GM23338 (cell line): Measurements from ENCODE around the gene VMAC. TPM values are rescaled to one million over a fixed set of nuclear protein-coding genes. Genes with fewer than 3 reads are reported as not detected.

Experiments
- ATAC-seq: fragments of 200-7000 bp; cut with Tn5 transposase; 3 replicates; pipeline ENCODE4 v1.9.1; 2020
- DNase-seq: peaks from one replicate; pipeline ENCODE4 v3.0.0-alpha.2; 2015; ENCODE audit warnings: low spot score
- H2AFZ ChIP-seq: fragments of 200-600 bp; sonication (generic); 2 replicates; pipeline ENCODE4 v1.8.0; 2016; ENCODE audit warnings: antibody characterized with exemption, mild to moderate bottlenecking, moderate library complexity
- H3F3A ChIP-seq: fragments of 200-600 bp; sonication (generic); replicated peaks from 2 replicates; pipeline ENCODE4 v1.8.0; 2017; ENCODE audit warnings: antibody characterized with exemption, mixed run types, low read depth
- H3K27ac ChIP-seq: fragments of 200-600 bp; sonication (generic); 2 replicates; pipeline ENCODE4 v1.6.1; 2016; ENCODE audit warnings: low read depth
- H3K27me3 ChIP-seq: fragments of 200-600 bp; sonication (generic); 2 replicates; pipeline ENCODE4 v1.8.0; 2016; ENCODE audit warnings: mild to moderate bottlenecking, mixed run types, moderate library complexity; ENCODE audit not compliant: insufficient read depth
- H3K36me3 ChIP-seq: fragments of 200-600 bp; sonication (generic); 2 replicates; pipeline ENCODE4 v1.8.0; 2016; ENCODE audit warnings: mild to moderate bottlenecking; ENCODE audit not compliant: insufficient read depth
- H3K4me1 ChIP-seq: fragments of 200-600 bp; sonication (generic); 2 replicates; pipeline ENCODE4 v1.8.0; 2016; ENCODE audit warnings: mild to moderate bottlenecking, moderate library complexity; ENCODE audit not compliant: insufficient read depth
- H3K4me2 ChIP-seq: fragments of 200-600 bp; sonication (generic); 2 replicates; pipeline ENCODE4 v1.7.1; 2017; ENCODE audit warnings: mixed run types
- H3K4me3 ChIP-seq: fragments of 200-600 bp; sonication (generic); 2 replicates; pipeline ENCODE4 v1.6.1; 2016; ENCODE audit warnings: mixed run types
- H3K79me2 ChIP-seq: fragments of 200-600 bp; sonication (generic); replicated peaks from 2 replicates; pipeline ENCODE4 v1.8.0; 2017; ENCODE audit warnings: mild to moderate bottlenecking; ENCODE audit not compliant: insufficient read depth
- H3K9me2 ChIP-seq: fragments of 200-600 bp; sonication (generic); 2 replicates; pipeline ENCODE4 v1.8.0; 2017; ENCODE audit not compliant: insufficient read depth
- H4K20me1 ChIP-seq: fragments of 200-600 bp; sonication (generic); replicated peaks from 2 replicates; pipeline ENCODE4 v1.8.0; 2017; ENCODE audit warnings: mild to moderate bottlenecking; ENCODE audit not compliant: insufficient read depth
- H3K27ac Mint-ChIP-seq: 2 replicates; pipeline ENCODE4 v1.8.0; 2020; ENCODE audit warnings: inconsistent platforms, mild to moderate bottlenecking, moderate library complexity, mixed read lengths
- H3K27me3 Mint-ChIP-seq: 3 replicates; pipeline ENCODE4 v1.8.0; 2022; ENCODE audit warnings: low read depth, mild to moderate bottlenecking, moderate library complexity, mixed read lengths, inconsistent platforms; ENCODE audit not compliant: insufficient read depth, poor library complexity
- H3K36me3 Mint-ChIP-seq: 3 replicates; pipeline ENCODE4 v1.8.0; 2021; ENCODE audit warnings: low read depth, mild to moderate bottlenecking, inconsistent platforms, moderate library complexity, mixed read lengths
- H3K4me1 Mint-ChIP-seq: 3 replicates; pipeline ENCODE4 v1.8.0; 2020; ENCODE audit warnings: mild to moderate bottlenecking, inconsistent platforms, mixed read lengths
- H3K4me3 Mint-ChIP-seq: 3 replicates; pipeline ENCODE4 v1.8.0; 2021; ENCODE audit warnings: moderate library complexity, mild to moderate bottlenecking, inconsistent platforms, mixed read lengths
- H3K9me3 Mint-ChIP-seq: 3 replicates; pipeline ENCODE4 v1.8.0; 2020; ENCODE audit warnings: moderate library complexity, mild to moderate bottlenecking, inconsistent platforms, mixed read lengths
- CREB1 ChIP-seq: fragments of 250-450 bp; sonication (Bioruptor Pico); IDR thresholded peaks from 2 replicates; pipeline ENCODE4 v1.5.0; 2020; ENCODE audit warnings: low read depth, mild to moderate bottlenecking, moderate library complexity
- CTCF ChIP-seq, 2 experiments: fragments of 200-600 bp in 1 of 2; sonication (generic) in 1 of 2; conservative IDR thresholded peaks; 2 replicates each; pipeline versions ENCODE4 v1.5.1 to v1.6.1; 2016 to 2017; ENCODE audit warnings: antibody characterized with exemption in 2 of 2, low read depth in 2 of 2, mild to moderate bottlenecking in 2 of 2, moderate library complexity in 1 of 2
- ETS1 ChIP-seq: IDR thresholded peaks from 2 replicates; pipeline ENCODE4 v1.6.1; 2016; ENCODE audit warnings: antibody characterized with exemption
- EZH2 ChIP-seq: fragments of 200-600 bp; sonication (generic); IDR thresholded peaks from one replicate; pipeline ENCODE4 v1.8.0; 2017; ENCODE audit warnings: antibody characterized with exemption, mild to moderate bottlenecking, low read depth; ENCODE audit not compliant: unreplicated experiment
- EZH2phosphoT487 ChIP-seq: fragments of 200-600 bp; sonication (generic); IDR thresholded peaks from one replicate; pipeline ENCODE4 v1.8.1; 2018; ENCODE audit warnings: antibody characterized with exemption; ENCODE audit not compliant: unreplicated experiment
- JUNB ChIP-seq: IDR thresholded peaks from one replicate; pipeline ENCODE4 v1.6.1; 2016; ENCODE audit warnings: antibody characterized with exemption; ENCODE audit not compliant: unreplicated experiment
- NANOG ChIP-seq: IDR thresholded peaks from 2 replicates; pipeline ENCODE4 v1.6.1; 2016; ENCODE audit warnings: antibody characterized with exemption, borderline replicate concordance
- POLR2AphosphoS5 ChIP-seq: IDR thresholded peaks from 2 replicates; pipeline ENCODE4 v1.6.1; 2016; ENCODE audit warnings: antibody characterized with exemption, low read depth
- REST ChIP-seq: IDR thresholded peaks from one replicate; pipeline ENCODE4 v1.6.1; 2018; ENCODE audit warnings: antibody characterized with exemption; ENCODE audit not compliant: unreplicated experiment
- STAT1 ChIP-seq: IDR thresholded peaks from one replicate; pipeline ENCODE4 v1.6.1; 2016; ENCODE audit warnings: antibody characterized with exemption; ENCODE audit not compliant: unreplicated experiment
- ZNF114 ChIP-seq: fragments of 250-450 bp; sonication (Bioruptor Pico); IDR thresholded peaks from 2 replicates; pipeline ENCODE4 v1.5.0; 2020; ENCODE audit warnings: mild to moderate bottlenecking, moderate library complexity
- ZNF331 ChIP-seq: fragments of 250-450 bp; sonication (Bioruptor Pico); IDR thresholded peaks from 2 replicates; pipeline ENCODE4 v1.5.0; 2020; ENCODE audit warnings: low read depth, mild to moderate bottlenecking, moderate library complexity
- ZNF462 ChIP-seq: fragments of 250-450 bp; sonication (Bioruptor Pico); IDR thresholded peaks from 2 replicates; pipeline ENCODE4 v1.5.0; 2020; ENCODE audit warnings: mild to moderate bottlenecking, moderate library complexity
- polyA plus RNA-seq: library from polyadenylated mRNA; unstranded; fragments of >200 nt; fragmentation: Nextera tagmentation; extraction: Ambion mirVana; gene quantifications from 2 replicates; pipeline ENCODE4 v1.2.1, GENCODE V29; 2016
- total RNA-seq: library from RNA; depleted of rRNA; stranded (reverse); fragments of >200 nt; shearing (Covaris generic); gene quantifications from 2 replicates; pipeline ENCODE4 v1.2.3, GENCODE V29; 2014

VMAC gene
- total and polyA plus RNA-seq, 2 experiments from 2014 or later: 0.79 to 3.7 TPM

GRCh38 chr19:5867201-5868136 is 37.2 kb upstream of the VMAC start:
- Histone ChIP-seq H3K79me2 (no peaks in the 10 kb centered on the region), H2AFZ (no peak overlapping the region), H3K4me2 (no peak overlapping the region), H3F3A (no peaks in the 10 kb centered on the region), H4K20me1 (no peaks in the 10 kb centered on the region), H3K27me3 (no peaks in the 10 kb centered on the region), H3K27ac (no peak overlapping the region), H3K9me2 (no peaks in the 10 kb centered on the region), H3K4me3 (no peak overlapping the region), H3K4me1 (no peaks in the 10 kb centered on the region), H3K36me3 (no peaks in the 10 kb centered on the region)
- no peaks in the 10 kb centered on the region for H3K4me1 Mint-ChIP-seq
- H3K9me3 Mint-ChIP-seq: peaks cover 3% of the 10 kb centered on the region; the same call in 1 of the 3 replicates
- ATAC-seq (peak; percentile 49; the same call in 2 of the 3 replicates), DNase-seq (no peak)
- no peaks in the 10 kb centered on the region; the same call in 2 of the 3 replicates for H3K36me3 Mint-ChIP-seq
- no peak overlapping the region for H3K27ac Mint-ChIP-seq
- H3K4me3 Mint-ChIP-seq: no peak overlapping the region
- peaks cover 13% of the 10 kb centered on the region for H3K27me3 Mint-ChIP-seq
- TF ChIP-seq EZH2: no peak
- no peak for TF ChIP-seq REST
- no peak for TF ChIP-seq STAT1
- TF ChIP-seq ZNF462 (CRISPR knock-in tag): no peak
- TF ChIP-seq NANOG: no peak
- TF ChIP-seq ETS1: no peak
- no peak for TF ChIP-seq ZNF331 (CRISPR knock-in tag)
- no peak for TF ChIP-seq JUNB
- no peak for TF ChIP-seq CREB1 (CRISPR knock-in tag)
- TF ChIP-seq POLR2AphosphoS5: no peak
- no peak for TF ChIP-seq EZH2phosphoT487
- TF ChIP-seq CTCF (conservative IDR thresholded peaks at IDR 0.05; ENCODE audit: low read depth in 2 of 2): no peak; a peak in 1 of 4 replicates
- TF ChIP-seq ZNF114 (CRISPR knock-in tag): no peak
